Transverse colon (tissue), 4 donors: ENCODE data around the gene TRPM8.

Experiments used
- CTCF ChIP-seq, 5 experiments: fragments of 200-600 bp in 3 of 5; fragments of 450-650 bp in 2 of 5; sonication (generic) in 3 of 5; IDR thresholded peaks; 1 replicate in 2 of 5; 2 replicates in 3 of 5; pipeline ENCODE4 v1.5.1; 2016 to 2017; ENCODE audit warnings: antibody characterized with exemption in 5 of 5, inconsistent platforms in 3 of 5, mild to moderate bottlenecking in 2 of 5, moderate library complexity in 1 of 5
- POLR2A ChIP-seq: fragments of 450-650 bp; IDR thresholded peaks from one replicate; pipeline ENCODE4 v1.6.1; 2016; ENCODE audit warnings: antibody characterized with exemption, mild to moderate bottlenecking, moderate library complexity
- POLR2AphosphoS5 ChIP-seq, 3 donors: sonication (generic); formaldehyde crosslinking; IDR thresholded peaks; one replicate each; pipeline ENCODE4 v1.6.1; 2016; ENCODE audit warnings: antibody characterized with exemption in 3 of 3

- TF ChIP-seq CTCF (IDR thresholded peaks at IDR 0.05) (no peak), POLR2A (no peak), POLR2AphosphoS5 (IDR thresholded peaks at IDR 0.05) (no peak)
Observed at GRCh38 chr2:233907627-233908026, 9.5 kb upstream of the TRPM8 start.
